GM21526 (cell line): ENCODE results near the gene ZNF778.
"Not testable (repeated sequence)": the region's sequence is repeated elsewhere in the genome, so short reads cannot be mapped to it uniquely, and the experiment has no call there.

Experiments used
- ATAC-seq: cut with Tn5 transposase; IDR thresholded peaks from one replicate; pipeline ENCODE4 v1.9.1; 2021; ENCODE audit warnings: moderate library complexity; ENCODE audit not compliant: unreplicated experiment, low FRiP score

The ZNF778 gene

DNA sequence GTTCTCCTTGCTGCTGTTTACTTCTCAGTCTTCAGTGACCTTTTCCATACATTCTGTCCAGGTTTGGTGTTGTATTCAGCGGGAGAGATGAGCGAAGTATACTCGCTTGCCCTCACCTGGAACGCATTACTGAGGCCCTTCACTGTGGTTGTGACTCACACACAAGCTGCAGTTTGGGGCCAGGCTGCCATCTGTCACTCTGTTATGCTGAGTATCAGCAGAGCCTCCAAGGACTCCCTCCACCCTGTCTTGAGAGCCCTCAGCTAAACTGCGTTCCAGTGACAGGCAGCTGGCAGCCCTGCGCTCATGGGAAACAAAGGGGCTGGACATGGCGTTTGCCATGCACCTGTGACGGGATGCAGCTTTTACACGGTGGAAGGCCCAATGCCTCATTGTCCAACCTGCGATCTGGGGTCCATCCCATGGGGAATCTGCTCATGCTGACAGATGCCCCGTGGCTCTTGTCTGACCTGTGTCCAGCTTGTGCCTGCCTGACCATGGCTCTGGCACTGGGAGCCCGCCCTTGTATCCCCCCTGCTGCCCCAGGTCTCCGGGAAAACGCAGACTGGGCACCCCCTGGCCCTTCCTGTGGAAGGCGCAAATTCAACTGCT is 6.5 kb upstream of the ZNF778 start:
- no peak for ATAC-seq

DNA sequence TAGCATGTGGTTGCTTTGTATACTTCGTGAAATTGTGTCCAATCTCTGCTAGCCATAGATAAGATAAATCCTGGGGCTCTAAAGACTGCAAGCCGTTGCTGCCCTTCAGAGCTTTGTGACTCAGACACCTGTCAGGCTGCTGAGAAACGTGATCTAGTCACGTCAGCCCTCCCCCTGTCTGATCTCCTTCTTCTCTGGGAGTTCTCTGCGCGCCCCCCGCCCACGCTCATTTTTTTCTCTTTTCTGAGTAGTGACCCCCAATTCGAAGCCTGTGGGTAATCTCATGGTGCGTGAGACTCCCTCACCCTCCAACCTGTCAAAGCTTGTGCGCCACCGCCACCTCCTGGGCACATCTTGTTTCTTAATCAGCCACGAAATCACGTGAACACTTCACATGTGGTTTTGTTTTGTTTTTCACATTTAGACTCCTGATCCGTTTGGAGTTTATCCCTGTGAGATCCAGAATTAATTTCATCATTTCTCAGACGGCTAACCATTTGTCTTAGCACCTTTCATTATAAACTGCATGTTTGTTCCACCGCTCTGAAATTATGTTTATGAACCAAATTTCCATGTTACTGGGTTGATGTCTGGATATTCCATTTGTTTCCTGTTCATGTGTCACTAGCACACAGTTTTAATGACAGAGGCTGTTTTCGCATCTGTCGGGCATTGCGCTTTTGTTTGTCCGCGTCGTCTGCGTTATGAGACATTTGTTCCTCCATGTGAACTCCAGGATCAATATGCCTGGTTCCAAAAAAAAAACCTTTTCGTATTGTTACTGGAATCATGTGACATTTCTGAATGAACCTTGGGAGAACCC is 977 bp upstream of the ZNF778 start:
- no peak for ATAC-seq

DNA sequence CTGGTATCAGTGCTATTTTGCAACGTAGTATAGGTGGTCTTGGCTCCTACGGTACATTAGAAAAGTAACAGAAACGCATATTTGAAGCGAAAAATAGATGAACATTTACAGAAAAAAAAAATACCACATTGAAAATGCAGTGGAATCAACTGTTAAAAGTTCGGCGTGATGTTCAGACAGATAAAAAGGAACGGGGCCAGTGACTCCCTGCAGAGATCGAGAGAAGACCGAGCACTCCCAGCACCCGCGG is 440 bp upstream of the ZNF778 start:
- no peak for ATAC-seq

DNA sequence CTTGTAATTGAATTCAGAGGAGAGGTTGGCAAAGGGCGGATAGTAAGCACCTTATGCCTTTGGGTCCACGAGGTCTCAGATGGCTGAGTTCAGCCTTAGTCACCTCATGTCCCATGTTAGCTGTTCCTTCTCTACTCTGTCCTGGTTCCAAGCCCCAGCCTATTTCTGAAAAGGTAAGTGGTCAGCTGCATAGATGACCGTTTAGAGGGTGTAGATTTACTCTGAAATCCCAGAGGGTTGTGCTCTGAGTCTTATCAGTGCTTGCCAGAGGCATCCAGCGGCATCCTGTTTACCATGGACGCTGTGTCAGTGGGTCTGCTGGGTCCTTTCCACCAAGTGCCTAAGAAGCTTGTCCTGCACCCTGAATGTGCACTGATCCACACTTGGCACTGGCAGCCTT is 1.9 kb downstream of the ZNF778 start:
- no peak for ATAC-seq

DNA sequence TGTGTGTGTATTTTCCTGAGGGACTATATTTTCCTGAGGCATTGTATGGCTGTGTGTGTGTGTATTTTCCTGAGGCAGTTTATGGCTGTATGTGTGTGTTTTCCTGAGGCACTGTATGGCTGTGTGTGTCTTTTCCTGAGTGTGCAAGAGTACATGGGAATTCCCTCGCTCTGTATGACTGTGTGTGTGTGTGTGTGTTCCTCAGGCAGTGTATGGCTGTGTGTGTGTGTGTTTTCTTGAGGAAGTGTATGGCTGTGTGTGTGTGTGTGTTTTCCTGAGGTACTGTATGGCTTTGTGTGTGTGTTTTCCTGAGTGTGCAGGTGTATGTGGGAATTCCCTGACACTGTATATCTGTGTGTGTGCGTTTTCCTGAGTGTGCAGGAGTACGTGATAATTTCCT is 4.1 kb downstream of the ZNF778 start:
- no peak for ATAC-seq

DNA sequence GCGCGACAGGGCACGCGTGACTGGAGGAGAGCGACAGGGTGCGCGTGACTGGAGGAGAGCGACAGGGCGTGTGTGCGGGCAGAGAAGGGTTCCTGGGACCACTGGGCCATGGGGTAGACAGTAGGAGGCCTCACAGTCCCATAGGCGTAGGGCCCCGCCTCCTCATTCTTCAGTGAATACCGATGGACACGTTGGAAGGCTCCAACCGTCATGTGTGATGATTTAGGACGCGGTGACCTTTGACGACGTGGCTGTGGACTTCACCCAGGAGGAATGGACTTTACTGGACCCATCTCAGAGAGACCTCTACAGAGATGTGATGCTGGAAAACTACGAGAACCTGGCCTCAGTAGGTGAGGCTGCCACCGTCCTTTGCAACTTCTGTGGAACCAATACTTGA is 5.4 kb downstream of the ZNF778 start:
- ATAC-seq, result no peak

- no peak for ATAC-seq
Measured at GRCh38 chr16:89224665-89225064, 7.2 kb downstream of the ZNF778 start.

GRCh38 chr16:89230255-89230654 is 12.8 kb downstream of the ZNF778 start:
- ATAC-seq, result no peak

- no peak for ATAC-seq
Measured at GRCh38 chr16:89232107-89232506, 14.6 kb downstream of the ZNF778 start.

DNA sequence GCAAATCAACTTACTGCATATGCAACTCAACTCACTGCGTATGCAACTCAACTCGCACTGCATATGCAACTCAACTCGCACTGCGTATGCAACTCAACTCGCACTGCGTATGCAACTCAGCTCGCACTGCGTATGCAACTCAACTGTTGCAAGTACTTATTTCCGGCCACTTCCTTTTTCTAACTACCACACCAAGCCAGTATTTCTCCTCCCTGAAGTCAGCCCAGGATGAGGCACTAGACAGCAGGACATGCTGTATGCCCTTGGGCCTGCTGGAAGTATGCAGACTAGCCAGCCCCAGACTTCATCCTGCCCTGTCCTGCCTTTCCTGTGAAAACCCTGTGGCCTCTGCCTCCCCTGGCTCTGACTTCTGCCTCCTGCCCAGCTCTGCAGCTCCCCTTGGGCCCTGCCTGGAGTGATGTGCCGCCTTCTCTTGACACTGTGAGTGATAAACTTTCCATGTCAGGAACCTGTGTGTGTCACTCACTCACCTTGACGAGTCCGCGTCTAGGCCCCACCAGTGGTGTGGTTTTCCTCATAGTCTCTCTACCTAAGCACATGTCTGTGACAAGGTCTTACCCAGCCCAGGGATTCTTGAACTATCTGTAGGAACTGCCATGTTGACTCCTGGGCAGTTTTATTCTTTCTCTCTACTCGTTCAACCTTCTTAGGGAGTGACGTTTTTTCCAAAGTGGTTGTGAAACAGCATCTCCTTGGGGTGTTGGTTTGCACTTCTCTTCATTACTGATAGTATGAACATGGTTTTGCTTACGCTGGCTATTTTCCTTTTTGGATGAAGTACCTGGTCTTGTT is 16.4 kb downstream of the ZNF778 start:
- no peak for ATAC-seq

DNA sequence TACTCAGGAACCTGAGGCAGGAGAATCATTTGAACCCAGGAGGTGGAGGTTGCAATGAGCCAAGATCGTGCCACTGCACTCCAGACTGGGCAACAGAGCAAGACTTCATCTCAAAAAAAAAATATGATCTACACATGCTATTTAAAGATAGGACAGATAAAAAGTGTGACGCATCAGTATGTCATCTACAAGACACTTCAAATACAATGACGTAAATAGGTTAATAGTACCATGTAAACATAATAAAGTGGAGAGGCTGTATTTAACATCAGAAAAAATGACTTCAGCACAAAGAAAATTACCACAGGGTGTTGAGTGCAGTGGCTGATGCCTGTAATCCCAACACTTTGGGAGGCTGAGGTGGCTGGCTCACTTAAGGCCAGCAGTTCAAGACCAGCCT is 20.2 kb downstream of the ZNF778 start:
- no peak for ATAC-seq

GRCh38 chr16:89241187-89242007 is 23.9 kb downstream of the ZNF778 start:
- peak; percentile 32 for ATAC-seq

GRCh38 chr16:89242795-89243200 is 25.3 kb downstream of the ZNF778 start:
- no peak for ATAC-seq

- ATAC-seq, result no peak
Measured at GRCh38 chr16:89243664-89244063, 26.2 kb downstream of the ZNF778 start.

DNA sequence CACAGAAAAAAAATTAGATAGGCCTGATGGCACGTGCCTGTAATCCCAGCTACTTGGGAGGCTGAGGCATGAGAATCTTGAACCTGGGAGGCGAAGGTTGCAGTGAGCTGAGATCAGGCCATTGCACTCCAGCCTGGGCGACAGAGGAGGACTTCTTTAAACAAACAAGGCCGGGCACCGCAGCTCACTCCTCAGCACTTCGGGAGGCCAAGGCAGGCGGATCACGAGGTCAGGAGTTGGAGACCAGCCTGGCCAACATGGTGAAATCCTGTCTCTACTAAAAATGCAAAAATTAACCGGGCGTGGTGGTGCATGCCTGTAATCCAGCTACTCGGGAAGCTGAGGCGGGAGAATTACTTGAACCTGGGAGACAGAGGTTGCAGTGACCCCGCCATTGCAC is 26.8 kb downstream of the ZNF778 start:
- not testable (repeated sequence) for ATAC-seq

DNA sequence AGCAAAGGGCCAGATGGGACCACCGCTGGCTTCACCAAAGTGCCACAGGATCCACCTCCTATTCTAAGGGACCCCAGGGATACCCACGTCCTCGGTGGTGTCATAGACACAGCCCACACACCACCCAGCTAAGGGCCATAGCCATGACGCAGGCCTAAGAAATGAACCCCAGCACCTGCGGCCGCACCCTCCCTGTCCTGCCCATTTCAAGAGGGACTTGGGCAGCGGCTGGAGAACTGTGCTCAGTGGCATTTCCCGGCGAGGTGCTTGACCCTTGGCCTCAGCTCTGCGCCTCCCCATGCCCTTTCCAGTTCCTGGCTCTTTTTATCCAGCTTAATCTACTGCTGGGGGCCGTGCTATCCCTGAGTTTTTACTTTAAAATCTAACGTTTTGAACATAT is 27.3 kb downstream of the ZNF778 start:
- ATAC-seq, result no peak

DNA sequence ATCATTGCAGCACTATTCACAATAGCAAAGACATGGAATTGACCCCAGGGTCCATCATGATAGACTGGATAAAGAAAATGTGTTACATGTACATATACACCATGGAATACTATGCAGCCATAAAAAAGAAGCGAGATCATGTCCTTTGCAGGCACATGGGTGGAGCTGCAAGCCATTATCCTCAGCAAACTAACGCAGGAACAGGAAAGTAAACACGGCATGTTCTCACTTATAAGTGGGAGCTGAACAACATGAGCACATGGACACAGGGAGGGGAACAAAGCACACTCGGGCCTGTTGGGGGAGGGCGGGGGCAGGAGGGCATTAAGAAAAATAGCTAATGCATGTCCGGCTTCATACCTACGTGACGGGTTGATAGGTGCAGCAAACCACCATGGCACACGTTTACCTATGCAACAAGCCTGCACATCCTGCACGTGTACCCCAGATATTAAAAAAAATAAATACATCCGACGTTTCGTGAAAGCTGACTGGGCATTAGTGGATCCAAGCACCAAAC is 28.9 kb downstream of the ZNF778 start:
- ATAC-seq, result no peak

DNA sequence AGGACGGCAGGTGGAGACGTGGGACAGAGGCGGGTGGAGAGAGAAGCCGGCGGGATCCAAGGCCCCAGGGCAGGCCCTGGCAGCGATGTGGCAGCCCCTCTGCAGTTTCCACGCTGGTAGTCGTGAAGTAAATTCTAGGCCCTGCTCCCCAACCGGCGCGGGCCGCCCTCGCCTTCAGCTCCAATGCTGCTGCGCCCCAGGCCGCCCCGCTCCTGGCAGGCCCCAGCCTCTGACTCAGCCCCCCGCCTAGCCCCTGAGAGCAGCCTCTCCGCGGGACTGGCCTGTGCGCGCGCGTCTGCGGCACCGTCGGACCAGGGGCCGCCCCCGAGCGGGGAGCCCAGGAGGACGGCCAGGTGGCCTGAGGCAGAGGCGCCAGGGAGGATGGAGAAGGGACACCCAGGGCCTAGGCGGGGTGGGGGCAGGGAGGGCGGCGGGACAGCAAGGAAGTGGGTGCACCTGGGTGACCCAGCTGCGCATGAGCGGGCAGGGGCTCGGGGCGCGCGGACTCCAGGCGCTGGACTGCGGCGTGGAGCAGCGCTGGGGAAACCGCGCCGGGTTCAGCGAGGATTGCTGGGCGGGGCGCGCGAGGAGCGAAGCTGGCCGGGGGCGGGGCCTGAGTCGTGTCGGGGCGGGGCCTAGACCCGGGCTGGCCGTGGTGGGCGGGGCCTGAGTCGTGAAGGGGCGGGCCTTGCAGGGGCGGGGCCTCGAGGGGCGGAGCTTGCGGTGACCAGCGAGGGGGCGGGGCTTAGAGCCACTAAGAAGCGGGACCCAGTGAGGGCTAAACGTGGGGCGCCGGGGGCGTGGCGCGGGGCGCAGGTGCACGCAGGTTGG is 29.6 kb downstream of the ZNF778 start:
- ATAC-seq, result no peak

- ATAC-seq, result not testable (repeated sequence)
Measured at GRCh38 chr16:89247734-89248075, 30.2 kb downstream of the ZNF778 start.
